Measurements from ENCODE around the gene FGF6.
"Not testable (repeated sequence)": the region's sequence is repeated elsewhere in the genome, so short reads cannot be mapped to it uniquely, and the experiment has no call there.

FGF6 gene

GRCh38 chr12:4417936-4418335, 27.7 kb downstream of the FGF6 start:
- no peak for FAIRE-seq

- FAIRE-seq, result no peak
Observed at GRCh38 chr12:4417455-4417854, 28.2 kb downstream of the FGF6 start.

GRCh38 chr12:4416276-4416675, 29.3 kb downstream of the FGF6 start:
- FAIRE-seq, result no peak

- FAIRE-seq, result no peak
Observed at GRCh38 chr12:4412465-4412864, 33.1 kb downstream of the FGF6 start.

GRCh38 chr12:4412056-4412455, 33.6 kb downstream of the FGF6 start:
- FAIRE-seq, result no peak

GRCh38 chr12:4407136-4407535, 38.5 kb downstream of the FGF6 start:
- FAIRE-seq, result no peak

- FAIRE-seq, result not testable (repeated sequence)
Observed at GRCh38 chr12:4404877-4405637, 40.6 kb downstream of the FGF6 start.

GRCh38 chr12:4402996-4403395, 42.6 kb downstream of the FGF6 start:
- no peak for FAIRE-seq

GRCh38 chr12:4401117-4401516, 44.5 kb downstream of the FGF6 start:
- FAIRE-seq, result no peak

GRCh38 chr12:4395818-4396217, 49.8 kb downstream of the FGF6 start:
- FAIRE-seq, result no peak

GRCh38 chr12:4393211-4393610, 52.4 kb downstream of the FGF6 start:
- FAIRE-seq, result no peak

- FAIRE-seq, result no peak
Observed at GRCh38 chr12:4392223-4392742, 53.3 kb downstream of the FGF6 start.

GRCh38 chr12:4388662-4389061, 57.0 kb downstream of the FGF6 start:
- no peak for FAIRE-seq

- no peak for FAIRE-seq
Observed at GRCh38 chr12:4388032-4388431, 57.6 kb downstream of the FGF6 start.

- FAIRE-seq, result no peak
Observed at GRCh38 chr12:4387607-4388006, 58.0 kb downstream of the FGF6 start.

GRCh38 chr12:4386801-4387200, 58.8 kb downstream of the FGF6 start:
- no peak for FAIRE-seq
